OCI-LY3 (cell line): ENCODE results near the gene BCDIN3D.

Source experiments
- CTCF ChIP-seq: fragments of 200-600, 300-600 bp; sonication (generic); IDR thresholded peaks from 2 replicates; pipeline ENCODE4 v1.5.1; 2014; ENCODE audit warnings: antibody characterized with exemption, low read length, low read depth
- EZH2phosphoT487 ChIP-seq: fragments of 200-600 bp; shearing (Covaris generic); IDR thresholded peaks from 2 replicates; pipeline ENCODE4 v1.6.1; 2018; ENCODE audit warnings: antibody characterized with exemption, mixed run types, low read depth

DNA sequence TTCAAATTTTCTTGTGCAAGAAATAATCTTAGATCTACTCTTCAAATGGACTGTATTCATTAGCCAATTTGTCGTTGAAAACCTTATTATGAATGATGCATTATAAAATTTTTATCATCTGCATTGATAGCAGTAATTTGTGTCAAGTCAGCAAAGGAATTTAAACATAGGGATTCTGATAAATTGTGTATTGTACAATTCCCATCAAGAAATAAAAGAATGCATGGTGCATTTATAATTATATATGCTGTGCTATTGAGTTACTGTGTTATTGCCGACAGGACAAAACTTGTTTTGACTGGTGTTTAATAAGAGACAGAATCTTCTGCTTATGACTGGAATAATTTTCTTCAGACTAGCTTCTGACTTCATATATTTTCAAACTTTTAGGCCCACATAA, 3.1 kb upstream of the BCDIN3D start:
- no peak for TF ChIP-seq CTCF
- no peak for TF ChIP-seq EZH2phosphoT487
